Activated CD4-positive, alpha-beta T cell treated with anti-CD3 and anti-CD28 coated beads, Interleukin-10, Interleukin-2, amounts not matched to agents 100 ng/mL and 50 ng/mL, durations not matched to agents 16 hours and 8 hours (primary cell): ENCODE measurements around the gene SCNN1A.

ENCODE experiments used
- DNase-seq: peaks from one replicate; pipeline ENCODE4 v3.0.0-alpha.2; 2020

The SCNN1A gene

DNA sequence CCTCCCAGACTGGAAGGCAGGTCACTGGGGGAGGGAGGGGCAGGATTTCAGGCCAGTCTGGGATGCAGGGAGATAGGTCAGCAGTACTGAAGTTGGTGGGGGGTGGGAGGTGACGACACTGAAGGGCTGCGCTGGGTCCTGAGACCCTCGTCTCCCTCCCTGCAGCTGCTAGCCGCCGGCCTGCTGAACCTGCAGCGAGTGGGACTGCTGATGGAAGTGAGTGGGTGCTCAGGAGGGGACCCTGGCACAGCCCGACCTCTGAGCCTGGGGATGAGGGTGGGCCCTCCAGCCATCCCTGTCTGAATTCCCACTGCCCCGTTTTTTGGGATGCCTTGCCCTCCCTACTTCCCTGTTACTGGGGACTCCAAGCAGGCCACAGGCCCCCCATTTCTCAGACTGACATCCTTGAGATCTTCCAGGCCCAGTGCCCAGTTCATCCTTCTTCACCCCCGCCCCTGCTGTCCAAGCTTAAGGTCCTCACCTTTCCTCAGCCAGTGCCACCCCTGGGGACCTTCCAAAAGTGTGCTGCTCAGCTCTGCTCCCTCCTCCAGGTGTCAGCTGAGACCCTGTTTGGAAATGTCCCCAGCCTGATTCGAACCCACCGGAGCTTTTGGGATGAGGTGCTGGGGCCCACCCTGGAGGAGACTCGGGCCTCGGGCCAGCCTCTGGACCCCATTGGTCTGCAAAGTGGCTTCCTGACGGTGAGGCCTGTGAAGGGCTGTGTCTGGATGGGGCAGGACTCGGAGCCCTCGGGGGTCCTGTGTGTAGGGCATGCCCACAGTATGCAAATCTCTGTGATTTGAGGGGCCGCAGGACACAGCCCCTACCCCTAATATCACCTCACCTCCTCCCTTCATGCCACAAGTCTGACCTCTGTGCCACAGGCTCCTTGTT, 59.4 kb downstream of the SCNN1A start:
- DNase-seq = no peak

DNA sequence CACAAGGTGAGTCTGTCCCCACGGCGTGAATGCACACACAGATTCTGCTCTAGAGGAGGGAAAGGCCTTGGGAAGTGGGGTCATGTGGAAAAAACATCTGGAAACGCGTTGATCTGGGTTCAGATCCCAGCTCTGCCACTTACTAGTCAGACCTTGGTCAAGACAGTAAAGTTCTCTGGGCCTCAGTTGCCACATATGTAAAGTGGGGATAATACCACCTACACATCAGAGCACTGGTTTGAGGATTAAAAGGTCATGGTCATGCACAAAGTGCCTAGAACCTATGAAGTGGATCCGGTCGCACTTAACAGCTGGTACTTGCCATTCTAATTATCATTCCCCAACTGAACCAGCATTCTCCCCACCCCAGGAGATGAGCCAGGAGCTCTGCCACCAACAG, 60.2 kb downstream of the SCNN1A start:
- no peak for DNase-seq

DNA sequence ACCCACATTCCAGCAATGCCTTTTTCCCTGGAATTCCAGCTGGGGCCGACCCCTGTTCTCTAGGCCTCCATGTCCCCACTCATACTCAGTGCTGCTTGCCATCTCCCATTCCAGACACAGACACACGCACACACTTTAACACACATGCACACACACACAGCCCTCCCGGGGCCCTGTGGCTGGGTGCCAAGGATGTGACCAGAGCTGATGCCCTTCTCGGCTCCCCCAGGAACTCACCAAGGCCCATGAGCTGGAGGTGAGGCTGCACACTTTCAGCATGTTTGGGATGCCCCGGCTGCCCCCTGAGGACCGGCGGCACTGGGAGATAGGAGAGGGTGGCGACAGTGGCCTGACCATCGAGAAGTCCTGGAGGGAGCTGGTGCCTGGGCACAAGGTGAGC, 60.6 kb downstream of the SCNN1A start:
- DNase-seq = no peak

DNA sequence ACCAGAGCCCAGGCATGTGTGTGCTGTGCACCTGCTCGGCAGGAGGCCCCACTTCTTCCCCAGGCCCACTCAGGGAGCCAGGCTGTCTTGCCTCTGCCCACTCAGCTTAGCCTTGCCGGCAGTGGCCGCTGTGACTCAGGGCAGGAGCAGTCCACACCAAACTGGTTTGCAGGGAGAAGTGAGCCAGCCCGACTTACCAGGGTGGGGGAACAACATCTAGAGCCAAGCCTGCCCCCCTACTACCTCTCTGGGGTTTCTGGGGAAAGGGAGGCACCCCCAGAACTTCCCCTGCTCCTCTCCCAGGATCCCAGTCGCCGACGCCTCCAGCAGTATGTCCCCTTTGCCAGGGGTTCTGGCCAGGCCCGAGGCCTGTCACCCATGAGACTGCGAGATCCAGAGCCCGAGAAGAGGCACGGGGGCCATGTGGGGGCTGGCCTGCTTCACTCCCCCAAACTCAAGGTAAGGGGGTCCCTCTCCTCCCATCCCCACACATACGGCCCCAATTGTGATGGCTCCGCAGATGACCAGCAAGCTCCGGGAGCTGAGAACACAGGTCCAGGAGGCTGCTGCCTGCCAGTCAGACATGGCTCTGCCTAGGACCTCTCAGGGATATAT, 61.9 kb downstream of the SCNN1A start:
- no peak for DNase-seq

DNA sequence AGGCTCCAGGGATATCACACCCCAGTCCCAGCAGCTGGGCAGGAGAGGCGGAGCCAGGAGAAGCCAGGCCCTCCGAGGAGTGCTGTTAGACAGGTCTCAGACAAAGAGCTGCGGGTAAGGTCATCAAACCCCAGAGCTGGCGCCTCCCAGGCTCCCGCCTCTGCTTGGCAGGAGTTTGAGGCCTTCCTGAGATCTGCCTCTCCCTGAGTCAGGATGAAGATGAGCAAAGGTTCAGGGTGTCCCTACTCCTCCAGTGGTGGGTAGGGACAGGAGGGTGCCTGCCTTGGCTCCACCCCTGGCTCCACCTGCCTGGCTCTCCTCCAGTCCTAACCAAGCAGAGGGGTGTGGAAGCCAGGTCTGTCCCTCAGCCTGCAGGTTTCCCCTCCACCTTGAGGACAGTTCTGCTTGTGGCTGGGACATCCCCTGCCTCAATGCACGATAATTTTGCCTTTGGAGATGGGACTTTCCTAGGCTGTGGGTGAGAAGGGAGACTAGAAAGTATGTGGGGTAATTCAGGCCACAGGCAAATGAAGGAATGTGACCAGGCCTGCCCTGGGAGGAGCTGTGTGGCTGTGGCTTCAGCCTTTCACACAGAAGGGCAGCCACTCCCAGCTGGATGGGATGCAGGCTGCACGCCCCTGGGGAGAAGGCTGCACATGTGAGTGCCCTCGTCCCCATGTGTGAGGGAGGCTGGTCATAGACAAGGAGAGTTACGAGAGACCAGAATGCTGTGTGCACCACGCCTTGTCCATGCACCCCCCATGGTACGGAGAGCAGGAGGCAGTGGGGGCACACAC, 62.6 kb downstream of the SCNN1A start:
- peak; percentile 32 for DNase-seq

DNA sequence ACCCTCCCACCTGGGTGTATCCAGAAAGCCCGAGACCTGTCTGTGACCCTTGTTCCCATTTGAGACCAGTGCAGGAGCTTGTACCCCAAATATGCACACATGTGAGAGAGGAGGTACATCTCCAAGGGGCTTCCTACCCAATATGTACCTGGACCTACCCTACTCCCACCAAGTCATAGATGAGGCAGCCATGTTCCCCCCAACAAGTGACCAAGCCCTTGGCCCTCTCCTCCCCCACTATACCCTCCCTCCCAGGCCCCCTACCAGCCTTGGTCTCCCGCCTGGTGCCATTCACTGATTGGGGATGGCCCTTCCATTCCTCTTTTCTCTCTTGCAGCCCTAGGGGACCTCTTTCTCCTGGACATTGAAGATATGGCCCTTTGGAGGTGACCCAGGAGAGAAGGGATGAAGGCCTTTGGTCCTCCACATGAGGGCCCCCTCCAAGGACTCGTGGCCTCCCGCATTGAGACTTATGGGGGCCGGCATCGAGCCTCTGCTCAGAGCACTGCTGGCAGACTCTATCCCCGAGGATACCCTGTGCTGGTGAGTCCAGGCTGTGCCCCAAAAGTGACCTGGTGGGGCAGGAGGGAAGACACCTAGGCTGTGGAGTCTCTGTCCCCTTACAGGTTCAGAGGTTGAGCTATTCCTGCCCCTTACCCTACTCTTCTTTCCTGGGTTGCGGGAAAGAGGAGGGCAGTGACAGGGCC, 63.4 kb downstream of the SCNN1A start:
- DNase-seq = no peak

DNA sequence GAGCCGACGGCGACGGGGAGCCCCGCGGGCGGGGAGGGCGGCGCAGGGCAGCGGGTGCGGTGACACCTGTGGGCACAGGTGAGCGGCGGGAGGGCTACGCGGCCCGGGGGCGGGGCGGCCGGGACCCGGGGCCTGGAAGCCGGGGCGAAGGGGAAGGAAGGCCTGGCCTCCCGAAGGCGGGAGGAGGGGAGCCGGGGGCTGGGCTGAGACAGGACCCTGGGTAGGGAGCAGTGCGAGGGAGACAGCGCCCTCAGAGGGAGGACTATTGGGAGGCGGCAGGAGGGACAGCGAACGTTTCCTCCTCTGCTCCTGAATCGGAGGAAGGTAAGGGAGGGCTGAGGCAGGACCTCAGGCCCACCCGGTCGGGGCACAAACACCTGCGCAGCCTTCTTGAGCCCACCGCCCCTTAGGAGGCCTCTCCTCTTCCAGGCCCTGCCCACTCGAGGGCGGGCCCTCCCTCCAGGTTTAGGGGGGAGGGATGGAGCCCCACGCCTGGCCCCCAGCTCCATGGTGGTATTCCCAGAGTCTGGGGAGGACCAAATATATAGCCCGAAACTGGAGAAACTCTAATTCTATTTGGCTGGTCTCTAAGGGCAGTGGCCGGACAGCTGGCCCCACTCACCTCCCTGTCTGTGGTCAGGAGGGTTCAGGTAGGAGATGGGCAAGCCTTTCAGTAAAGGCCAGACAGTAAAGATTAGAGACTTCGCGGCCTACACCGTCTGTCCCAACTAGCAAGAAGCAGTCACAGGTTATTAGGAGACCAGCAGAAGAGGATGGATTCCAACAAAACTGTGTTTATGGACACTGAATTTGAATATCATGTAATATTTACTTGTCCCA, 64.4 kb downstream of the SCNN1A start:
- DNase-seq = no peak

DNA sequence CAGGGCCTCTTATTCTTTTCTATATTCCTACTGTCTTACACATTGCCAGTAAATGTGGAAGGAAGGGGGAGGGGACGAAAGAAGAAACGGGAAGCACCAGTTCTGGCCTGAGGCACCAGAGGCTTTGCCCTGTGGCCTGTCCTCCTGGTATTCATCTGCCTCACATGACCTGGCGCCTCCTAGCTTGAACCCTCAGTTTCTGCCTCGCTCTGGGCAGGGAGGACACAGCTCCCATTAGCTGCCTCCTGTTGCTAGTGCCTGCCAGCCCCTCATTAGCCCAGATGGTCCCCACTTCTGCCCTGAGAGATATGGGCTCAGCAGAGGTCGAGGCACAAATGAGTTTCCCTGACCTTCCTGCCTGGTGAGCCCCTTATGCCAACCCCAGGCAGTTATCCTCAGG, 67.8 kb downstream of the SCNN1A start:
- DNase-seq = no peak

DNA sequence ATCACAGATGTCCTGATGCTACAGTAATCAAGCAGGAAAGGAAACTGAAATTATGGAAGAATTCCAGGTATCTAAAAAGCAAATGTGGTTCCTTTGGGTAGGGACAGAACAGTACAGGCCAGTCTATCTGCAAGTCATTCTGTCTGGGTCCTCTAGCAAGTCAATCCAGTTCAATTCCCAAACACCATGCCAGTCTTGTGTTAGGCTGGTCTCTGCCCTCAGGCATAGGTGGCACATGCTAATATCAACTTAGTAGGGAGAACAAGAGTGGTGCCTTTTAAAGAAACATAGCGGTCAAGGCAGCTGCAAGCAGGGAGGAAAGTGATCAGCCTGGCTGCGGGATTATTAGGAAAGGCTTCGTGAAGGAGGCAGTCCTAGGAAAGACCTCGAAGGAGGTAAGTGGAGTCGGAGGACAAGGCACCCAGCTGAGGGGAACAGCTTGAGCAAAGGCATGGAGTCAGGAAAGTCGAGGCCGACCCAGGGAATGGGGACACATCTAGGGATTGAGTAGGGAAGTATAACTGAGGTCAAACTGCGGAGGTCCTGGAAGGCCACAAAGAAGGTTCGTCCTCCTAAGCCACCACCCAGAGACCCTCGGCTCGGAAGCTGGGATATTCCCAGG, 68.7 kb downstream of the SCNN1A start:
- DNase-seq = no peak

DNA sequence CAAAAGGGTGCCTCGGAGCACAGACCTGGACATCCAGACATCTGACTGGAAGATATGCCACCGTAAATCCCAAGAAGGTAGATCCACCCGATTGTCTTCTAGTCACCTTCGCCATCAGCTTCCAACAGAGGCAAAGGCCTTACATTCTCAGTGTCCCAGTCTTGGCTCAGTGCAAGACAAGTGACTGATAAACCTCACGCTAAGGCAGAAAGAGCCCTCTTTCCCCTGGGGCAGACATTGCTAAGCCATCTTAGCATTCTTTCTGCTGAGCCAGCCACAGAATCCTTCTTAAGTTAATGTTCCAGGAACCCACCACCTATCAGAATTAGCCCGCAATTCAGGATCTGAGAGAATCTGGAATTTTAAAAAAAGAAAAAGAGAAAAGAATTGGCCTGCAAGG, 69.2 kb downstream of the SCNN1A start:
- no peak for DNase-seq

DNA sequence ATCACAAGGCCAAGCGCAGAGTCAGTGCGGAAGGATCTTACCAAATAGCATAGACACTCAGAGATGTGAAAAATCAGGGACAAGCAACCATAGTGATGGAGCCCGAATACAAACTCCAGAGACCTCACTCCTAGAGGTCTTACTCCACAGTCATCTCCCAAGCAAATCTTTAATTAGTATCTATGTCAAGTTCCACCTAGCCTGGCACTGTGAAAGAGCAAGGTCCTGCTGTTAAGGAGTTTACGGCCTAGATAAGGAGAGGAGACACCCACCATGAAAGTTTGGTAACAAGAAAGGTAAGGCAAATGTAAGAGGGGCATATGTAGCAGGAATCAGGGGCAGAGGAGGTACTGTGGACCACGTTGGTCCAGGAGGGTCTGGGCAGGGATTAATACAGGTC, 72.3 kb downstream of the SCNN1A start:
- no peak for DNase-seq

DNA sequence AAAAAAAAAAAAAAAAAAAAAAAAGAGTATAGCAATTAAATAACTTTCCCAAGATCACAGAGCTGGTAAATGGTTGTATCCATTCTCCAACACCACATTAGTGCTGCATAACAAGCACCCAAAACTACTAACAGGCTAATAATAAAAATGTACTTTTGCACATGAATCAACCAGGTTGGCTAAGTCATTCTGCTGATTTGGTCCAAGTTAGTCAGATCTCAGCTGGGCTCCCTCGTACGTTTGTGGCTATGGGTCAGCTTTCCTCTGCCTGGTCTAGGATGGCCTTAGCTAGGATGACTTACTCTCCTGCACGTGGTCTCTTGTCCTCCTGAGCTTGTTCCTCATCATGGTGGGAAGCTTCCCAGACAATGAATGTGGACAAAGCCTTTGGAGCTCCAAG, 72.7 kb downstream of the SCNN1A start:
- DNase-seq = no peak

DNA sequence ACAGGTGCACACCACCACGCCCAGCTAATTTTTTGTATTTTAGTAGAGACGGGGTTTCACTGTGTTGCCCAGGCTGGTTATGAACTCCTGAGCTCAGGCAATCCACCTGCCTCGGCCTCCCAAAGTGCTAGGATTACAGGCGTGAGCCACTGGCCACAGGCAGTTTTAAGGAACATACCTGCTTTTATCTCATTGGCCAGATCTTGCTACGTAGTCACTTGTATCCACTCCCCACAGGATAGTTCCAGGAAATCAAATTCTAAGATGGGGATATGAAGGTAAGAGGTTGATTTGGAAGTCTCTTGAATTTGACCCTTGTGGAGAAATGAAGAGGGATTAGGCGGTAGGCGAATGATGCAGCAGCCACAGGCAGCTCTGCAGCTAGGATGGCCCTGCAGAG, 73.6 kb downstream of the SCNN1A start:
- no peak for DNase-seq

DNA sequence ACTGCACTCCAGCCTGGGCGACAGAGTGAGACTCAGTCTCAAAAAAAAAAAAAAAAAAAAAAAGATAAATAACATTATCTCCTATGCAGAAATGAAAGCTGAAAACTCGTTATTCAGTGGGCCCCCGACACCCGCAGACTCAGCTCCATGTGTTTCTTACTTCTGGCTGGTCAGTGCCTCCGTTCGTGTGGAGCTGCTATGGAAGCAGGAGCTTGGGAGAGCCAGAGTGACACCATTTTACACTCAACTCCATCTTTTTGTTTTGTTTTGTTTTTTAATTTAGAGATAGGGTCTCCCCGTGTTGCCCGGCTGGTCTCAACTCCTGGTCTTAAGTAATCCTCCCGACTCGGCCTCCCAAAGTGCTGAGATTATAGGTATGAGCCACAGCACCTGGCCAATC, 78.2 kb downstream of the SCNN1A start:
- no peak for DNase-seq
